Activated naive CD8-positive, alpha-beta T cell treated with anti-CD3 and anti-CD28 coated beads for 36 hours (primary cell): Measurements from ENCODE around the gene ADNP2. TPM values are rescaled to one million over a fixed set of nuclear protein-coding genes. Genes with fewer than 3 reads are reported as not detected.
A peak's percentile ranks its signal among the peaks of the same experiment; 100 is the strongest.

ENCODE experiments used
- DNase-seq: peaks from one replicate; pipeline ENCODE4 v3.0.0; 2021
- H3K27ac Mint-ChIP-seq: one replicate; pipeline ENCODE4 v1.8.0; 2022; ENCODE audit warnings: mild to moderate bottlenecking, moderate library complexity, mixed read lengths
- H3K27me3 Mint-ChIP-seq: one replicate; pipeline ENCODE4 v1.8.0; 2022; ENCODE audit warnings: mild to moderate bottlenecking, mixed read lengths
- H3K36me3 Mint-ChIP-seq: one replicate; pipeline ENCODE4 v1.8.0; 2021; ENCODE audit warnings: mild to moderate bottlenecking, mixed read lengths
- H3K4me1 Mint-ChIP-seq: one replicate; pipeline ENCODE4 v1.8.0; 2021; ENCODE audit warnings: mixed read lengths
- H3K4me3 Mint-ChIP-seq: one replicate; pipeline ENCODE4 v1.8.0; 2022; ENCODE audit warnings: mild to moderate bottlenecking, moderate library complexity, mixed read lengths
- H3K9me3 Mint-ChIP-seq: one replicate; pipeline ENCODE4 v1.8.0; 2022; ENCODE audit warnings: mixed read lengths
- total RNA-seq, 2 experiments: library from RNA; stranded (reverse); gene quantifications; one replicate each; pipeline ENCODE4 v1.2.3, GENCODE V29; 2021

The ADNP2 gene
- total RNA-seq, 2 experiments from 2014 or later, result 34.7 to 34.8 TPM

GRCh38 chr18:80095414-80095813 is 13.6 kb upstream of the ADNP2 start:
- no peak for DNase-seq
- Mint-ChIP-seq H3K9me3 (peaks cover 4% of the 10 kb centered on the region), H3K36me3 (no peaks in the 10 kb centered on the region), H3K27me3 (peaks cover 5% of the 10 kb centered on the region), H3K4me1 (no peaks in the 10 kb centered on the region), H3K27ac (no peak overlapping the region), H3K4me3 (no peak overlapping the region)

- Mint-ChIP-seq H3K27me3 (peaks cover 3% of the 10 kb centered on the region), H3K4me1 (no peaks in the 10 kb centered on the region), H3K27ac (no peak overlapping the region), H3K4me3 (no peak overlapping the region), H3K36me3 (no peaks in the 10 kb centered on the region), H3K9me3 (peaks cover 6% of the 10 kb centered on the region)
- DNase-seq, result no peak
These were observed 13.0 kb upstream of the ADNP2 start for GRCh38 chr18:80096032-80096565.

GRCh38 chr18:80097201-80097600 is 11.9 kb upstream of the ADNP2 start:
- H3K27ac Mint-ChIP-seq, result no peak overlapping the region
- no peaks in the 10 kb centered on the region for H3K27me3 Mint-ChIP-seq
- peaks cover 5% of the 10 kb centered on the region for H3K9me3 Mint-ChIP-seq
- no peak overlapping the region for H3K4me3 Mint-ChIP-seq
- H3K4me1 Mint-ChIP-seq, result no peaks in the 10 kb centered on the region
- DNase-seq, result no peak
- H3K36me3 Mint-ChIP-seq, result no peaks in the 10 kb centered on the region

- Mint-ChIP-seq H3K27me3 (no peaks in the 10 kb centered on the region), H3K4me3 (no peak overlapping the region), H3K36me3 (no peaks in the 10 kb centered on the region), H3K4me1 (peaks cover 14% of the 10 kb centered on the region), H3K9me3 (peaks cover 3% of the 10 kb centered on the region), H3K27ac (no peak overlapping the region)
- DNase-seq, result no peak
These were observed 5.8 kb upstream of the ADNP2 start for GRCh38 chr18:80103231-80103630.

DNA sequence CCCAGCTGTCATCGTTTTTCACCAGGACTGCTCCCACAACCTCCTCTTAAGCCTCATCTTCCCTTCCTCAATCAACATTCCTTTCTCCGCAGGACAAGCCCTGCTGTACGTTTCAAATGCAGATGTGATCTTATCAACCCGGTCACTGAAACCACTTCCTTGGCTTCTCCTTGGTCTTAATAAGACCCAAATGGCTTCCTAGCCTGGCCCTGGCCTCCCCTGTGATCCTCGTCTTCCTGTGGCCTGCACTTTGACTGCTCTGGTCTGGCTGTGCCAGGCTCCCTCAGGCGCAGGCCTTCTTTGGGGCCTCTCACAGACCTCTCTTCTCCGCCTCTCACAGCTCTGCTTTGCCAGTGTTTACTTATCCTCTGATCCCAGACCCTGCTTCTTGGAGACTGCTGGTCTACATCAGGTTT is 4.7 kb upstream of the ADNP2 start:
- no peak for DNase-seq
- Mint-ChIP-seq H3K9me3 (peaks cover 3% of the 10 kb centered on the region), H3K4me3 (no peak overlapping the region), H3K36me3 (no peaks in the 10 kb centered on the region), H3K27ac (no peak overlapping the region), H3K27me3 (no peaks in the 10 kb centered on the region), H3K4me1 (peaks cover 16% of the 10 kb centered on the region)

GRCh38 chr18:80105369-80106167 is 3.5 kb upstream of the ADNP2 start:
- Mint-ChIP-seq H3K4me1 (peaks cover 22% of the 10 kb centered on the region), H3K36me3 (peaks cover 4% of the 10 kb centered on the region), H3K9me3 (peaks cover 3% of the 10 kb centered on the region), H3K27ac (no peak overlapping the region), H3K4me3 (no peak overlapping the region), H3K27me3 (no peaks in the 10 kb centered on the region)
- DNase-seq, result no peak

DNA sequence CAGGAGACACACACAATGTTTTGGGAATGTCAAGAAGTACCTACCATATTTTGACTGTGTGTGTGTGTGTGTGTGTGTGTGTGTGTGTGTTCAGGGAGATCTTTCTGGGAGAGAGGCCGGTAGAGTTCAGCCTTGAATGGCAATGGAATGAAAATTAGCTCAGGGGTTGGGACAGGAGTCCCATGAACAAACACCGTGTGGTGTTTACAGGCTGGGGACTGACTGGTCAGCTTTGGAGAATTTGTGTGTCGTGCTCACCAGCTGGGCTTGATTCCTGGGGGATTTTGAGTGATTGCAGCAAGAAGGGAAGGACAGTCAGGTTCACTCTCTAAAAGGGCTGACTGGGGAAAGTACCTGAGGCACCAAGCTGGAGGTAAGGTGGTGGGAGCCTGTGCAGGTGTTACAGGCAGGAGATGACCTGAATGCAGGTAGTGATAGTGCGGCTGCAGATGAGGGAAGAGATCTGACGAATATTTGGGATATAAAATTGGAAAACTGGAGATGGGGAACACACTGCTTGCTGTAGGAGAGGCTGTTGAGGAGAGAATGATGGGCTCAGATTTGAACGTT is 2.5 kb upstream of the ADNP2 start:
- no peak for DNase-seq
- H3K9me3 Mint-ChIP-seq, result no peaks in the 10 kb centered on the region
- H3K27ac Mint-ChIP-seq, result no peak overlapping the region
- peaks cover 29% of the 10 kb centered on the region for H3K4me1 Mint-ChIP-seq
- no peaks in the 10 kb centered on the region for H3K27me3 Mint-ChIP-seq
- no peak overlapping the region for H3K4me3 Mint-ChIP-seq
- peaks cover 6% of the 10 kb centered on the region for H3K36me3 Mint-ChIP-seq

DNA sequence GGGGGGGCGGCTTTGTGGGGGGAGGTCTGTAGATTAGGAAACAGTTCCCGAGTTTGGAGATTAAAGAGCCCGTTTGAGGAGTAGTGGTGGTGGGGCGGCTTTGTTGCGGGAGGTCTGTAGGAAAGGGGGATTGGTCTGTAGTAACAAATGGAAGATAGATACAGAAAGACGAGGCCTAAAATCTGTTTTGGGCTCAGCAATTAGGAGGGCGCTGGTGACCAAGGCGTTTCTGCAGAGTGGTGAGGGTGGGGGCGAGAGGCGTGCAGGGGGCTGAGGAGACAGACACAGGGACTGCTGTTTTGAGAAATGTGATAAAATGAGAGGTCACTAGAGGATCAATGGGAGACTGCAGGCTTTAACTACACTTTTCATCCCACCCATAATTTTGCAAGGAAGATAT is 1.6 kb upstream of the ADNP2 start:
- no peak overlapping the region for H3K27ac Mint-ChIP-seq
- DNase-seq, result no peak
- H3K36me3 Mint-ChIP-seq, result peaks cover 8% of the 10 kb centered on the region
- no peaks in the 10 kb centered on the region for H3K27me3 Mint-ChIP-seq
- no peak overlapping the region for H3K4me3 Mint-ChIP-seq
- H3K4me1 Mint-ChIP-seq, result peaks cover 29% of the 10 kb centered on the region
- no peaks in the 10 kb centered on the region for H3K9me3 Mint-ChIP-seq

GRCh38 chr18:80108121-80108536 is 933 bp upstream of the ADNP2 start:
- Mint-ChIP-seq H3K27ac (no peak overlapping the region), H3K4me3 (peak overlapping the region; percentile 8), H3K27me3 (no peaks in the 10 kb centered on the region), H3K36me3 (peaks cover 12% of the 10 kb centered on the region), H3K9me3 (no peaks in the 10 kb centered on the region), H3K4me1 (peaks cover 33% of the 10 kb centered on the region)
- DNase-seq, result no peak

DNA sequence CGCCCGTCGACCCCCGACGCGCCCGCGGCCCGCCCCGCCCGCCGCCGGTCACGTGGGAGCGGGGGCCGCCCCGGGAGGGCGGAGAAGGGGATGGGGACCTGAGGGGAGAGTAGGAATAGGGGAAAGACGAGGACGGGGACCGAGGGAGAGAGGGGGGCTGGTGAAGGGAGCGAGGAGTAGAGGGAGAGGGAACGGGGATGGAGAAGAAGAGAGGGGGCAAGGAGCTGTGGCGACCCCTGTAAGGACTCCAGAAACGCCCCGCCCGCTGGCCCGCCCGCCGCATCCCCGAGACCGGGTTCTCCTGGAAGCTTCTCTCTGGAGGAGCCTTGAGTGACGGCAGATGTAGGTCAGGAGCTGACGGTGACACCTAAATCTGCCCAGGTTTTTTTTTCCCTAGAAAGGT is 615 bp downstream of the ADNP2 start:
- no peak for DNase-seq
- Mint-ChIP-seq H3K4me3 (peak overlapping the region; percentile 83), H3K27me3 (no peaks in the 10 kb centered on the region), H3K36me3 (peaks cover 14% of the 10 kb centered on the region), H3K27ac (peak overlapping the region; percentile 89), H3K9me3 (no peaks in the 10 kb centered on the region), H3K4me1 (peaks cover 37% of the 10 kb centered on the region)

GRCh38 chr18:80112624-80113248 is 3.7 kb downstream of the ADNP2 start:
- H3K27me3 Mint-ChIP-seq, result no peaks in the 10 kb centered on the region
- no peaks in the 10 kb centered on the region for H3K9me3 Mint-ChIP-seq
- H3K4me3 Mint-ChIP-seq, result no peak overlapping the region
- peaks cover 23% of the 10 kb centered on the region for H3K36me3 Mint-ChIP-seq
- peaks cover 35% of the 10 kb centered on the region for H3K4me1 Mint-ChIP-seq
- H3K27ac Mint-ChIP-seq, result no peak overlapping the region
- DNase-seq, result no peak

- no peaks in the 10 kb centered on the region for H3K9me3 Mint-ChIP-seq
- DNase-seq, result no peak
- H3K4me3 Mint-ChIP-seq, result no peak overlapping the region
- no peak overlapping the region for H3K27ac Mint-ChIP-seq
- peaks cover 34% of the 10 kb centered on the region for H3K36me3 Mint-ChIP-seq
- peaks cover 30% of the 10 kb centered on the region for H3K4me1 Mint-ChIP-seq
- H3K27me3 Mint-ChIP-seq, result no peaks in the 10 kb centered on the region
These were observed 6.0 kb downstream of the ADNP2 start for GRCh38 chr18:80115035-80115434.

DNA sequence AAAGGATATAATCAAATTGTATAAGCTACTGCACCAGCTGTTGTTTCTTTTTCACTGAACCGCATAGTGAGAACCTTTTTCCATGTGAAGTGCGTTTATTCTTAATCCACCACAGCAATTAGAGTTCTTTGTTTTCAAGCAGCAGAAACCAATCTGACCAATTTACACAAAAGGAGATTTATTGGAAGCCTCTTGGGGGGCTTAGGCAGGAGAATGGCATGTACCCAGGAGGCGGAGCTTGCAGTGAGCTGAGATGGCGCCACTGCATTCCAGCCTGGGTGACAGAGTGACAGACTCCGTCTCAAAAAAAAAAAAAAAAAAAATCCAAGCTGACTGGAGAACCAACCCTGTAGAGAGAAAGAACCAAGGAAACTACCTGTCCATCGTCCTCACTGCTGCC is 10.0 kb downstream of the ADNP2 start:
- no peak for DNase-seq
- no peak overlapping the region for H3K4me3 Mint-ChIP-seq
- H3K9me3 Mint-ChIP-seq, result no peaks in the 10 kb centered on the region
- H3K4me1 Mint-ChIP-seq, result peaks cover 20% of the 10 kb centered on the region
- no peaks in the 10 kb centered on the region for H3K27me3 Mint-ChIP-seq
- H3K36me3 Mint-ChIP-seq, result peaks cover 50% of the 10 kb centered on the region
- H3K27ac Mint-ChIP-seq, result no peak overlapping the region

DNA sequence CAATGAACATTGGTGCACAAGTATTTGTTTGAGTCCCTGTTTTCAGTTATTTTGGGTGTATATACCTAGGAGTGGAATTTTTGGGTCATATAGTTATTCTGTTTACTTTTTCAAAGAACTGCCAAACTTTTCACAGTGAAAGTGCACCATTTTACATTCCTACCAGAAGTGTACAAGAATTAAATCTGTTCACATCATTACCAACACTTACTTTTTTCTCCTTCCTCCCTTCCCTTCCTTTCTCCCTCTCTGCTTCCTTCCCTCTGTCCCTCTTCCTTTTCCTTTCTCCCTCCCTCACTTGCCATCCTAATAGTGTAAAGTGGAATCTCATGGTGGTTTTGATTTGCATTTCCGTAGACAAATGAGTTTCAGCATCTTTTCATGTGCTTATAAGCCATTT is 11.9 kb downstream of the ADNP2 start:
- no peaks in the 10 kb centered on the region for H3K9me3 Mint-ChIP-seq
- H3K36me3 Mint-ChIP-seq, result peaks cover 53% of the 10 kb centered on the region
- no peaks in the 10 kb centered on the region for H3K27me3 Mint-ChIP-seq
- H3K4me3 Mint-ChIP-seq, result no peak overlapping the region
- H3K4me1 Mint-ChIP-seq, result peaks cover 6% of the 10 kb centered on the region
- DNase-seq, result no peak
- no peak overlapping the region for H3K27ac Mint-ChIP-seq

GRCh38 chr18:80124131-80124530 is 15.1 kb downstream of the ADNP2 start:
- peaks cover 20% of the 10 kb centered on the region for H3K4me1 Mint-ChIP-seq
- H3K4me3 Mint-ChIP-seq, result no peak overlapping the region
- peaks cover 5% of the 10 kb centered on the region for H3K9me3 Mint-ChIP-seq
- no peak overlapping the region for H3K27ac Mint-ChIP-seq
- no peaks in the 10 kb centered on the region for H3K27me3 Mint-ChIP-seq
- no peak for DNase-seq
- H3K36me3 Mint-ChIP-seq, result peaks cover 59% of the 10 kb centered on the region
